ENCODE data around the gene KRTAP10-4. TPM values are rescaled to one million over a fixed set of nuclear protein-coding genes. Genes with fewer than 3 reads are reported as not detected.

Gene KRTAP10-4
- total RNA-seq, 4 donors from 2014 or later: not detected

DNA sequence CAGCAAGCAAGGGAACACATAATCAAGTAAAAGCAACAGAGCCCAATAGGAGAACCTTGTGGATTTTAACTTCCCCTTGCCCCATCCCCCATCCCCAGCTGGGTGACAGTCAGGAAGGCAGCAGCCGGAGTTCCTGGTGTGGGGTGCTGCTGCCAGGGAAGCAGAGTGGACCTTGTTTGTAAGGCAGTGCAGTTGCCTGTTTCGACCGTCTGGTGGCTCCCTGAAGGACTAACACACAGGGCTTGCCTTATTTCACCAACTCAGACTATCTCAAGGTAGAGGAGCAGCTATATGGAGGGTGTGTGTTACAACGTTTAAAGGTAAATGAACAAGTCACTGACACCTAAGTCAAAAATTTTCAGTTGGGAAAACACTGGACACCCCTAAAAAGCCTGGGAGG is 45.0 kb downstream of the KRTAP10-4 start:
- Histone ChIP-seq H3K27ac (no peak overlapping the region), H3K36me3 (no peaks in the 10 kb centered on the region), H3K4me3 (no peak overlapping the region), H3K27me3 (no peaks in the 10 kb centered on the region), H3K9me3 (no peaks in the 10 kb centered on the region), H3K4me1 (no peaks in the 10 kb centered on the region)
- intact Hi-C loops (cut with DNase I; ENCODE audit: low total_unique reads): no loop called here
- DNase-seq: no peak
- TF ChIP-seq, protein P1, sequence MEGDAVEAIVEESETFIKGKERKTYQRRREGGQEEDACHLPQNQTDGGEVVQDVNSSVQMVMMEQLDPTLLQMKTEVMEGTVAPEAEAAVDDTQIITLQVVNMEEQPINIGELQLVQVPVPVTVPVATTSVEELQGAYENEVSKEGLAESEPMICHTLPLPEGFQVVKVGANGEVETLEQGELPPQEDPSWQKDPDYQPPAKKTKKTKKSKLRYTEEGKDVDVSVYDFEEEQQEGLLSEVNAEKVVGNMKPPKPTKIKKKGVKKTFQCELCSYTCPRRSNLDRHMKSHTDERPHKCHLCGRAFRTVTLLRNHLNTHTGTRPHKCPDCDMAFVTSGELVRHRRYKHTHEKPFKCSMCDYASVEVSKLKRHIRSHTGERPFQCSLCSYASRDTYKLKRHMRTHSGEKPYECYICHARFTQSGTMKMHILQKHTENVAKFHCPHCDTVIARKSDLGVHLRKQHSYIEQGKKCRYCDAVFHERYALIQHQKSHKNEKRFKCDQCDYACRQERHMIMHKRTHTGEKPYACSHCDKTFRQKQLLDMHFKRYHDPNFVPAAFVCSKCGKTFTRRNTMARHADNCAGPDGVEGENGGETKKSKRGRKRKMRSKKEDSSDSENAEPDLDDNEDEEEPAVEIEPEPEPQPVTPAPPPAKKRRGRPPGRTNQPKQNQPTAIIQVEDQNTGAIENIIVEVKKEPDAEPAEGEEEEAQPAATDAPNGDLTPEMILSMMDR (IDR thresholded peaks at IDR 0.05): no peak
- no peak for TF ChIP-seq POLR2A (IDR thresholded peaks at IDR 0.05)

DNA sequence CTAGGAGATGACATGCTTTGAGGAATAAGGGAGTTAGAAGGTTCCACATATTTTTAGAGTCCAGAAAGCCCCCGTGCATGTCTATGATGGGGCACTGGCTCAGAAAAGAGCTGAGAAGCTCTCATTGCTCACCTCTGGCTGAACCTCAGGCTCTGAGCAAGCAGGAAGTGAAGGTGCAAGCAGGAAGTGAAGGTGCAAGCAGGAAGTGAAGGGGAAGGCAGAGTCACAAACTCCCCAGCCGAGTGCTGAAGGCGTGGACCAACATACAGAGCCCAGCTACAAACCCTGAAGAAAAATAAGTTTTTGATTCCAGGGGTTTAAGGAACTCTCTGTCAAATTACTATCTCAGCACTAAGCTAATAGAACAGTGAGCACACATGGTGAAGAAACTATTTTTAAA is 45.4 kb downstream of the KRTAP10-4 start:
- no peak for TF ChIP-seq POLR2A (IDR thresholded peaks at IDR 0.05)
- TF ChIP-seq, protein P1 (IDR thresholded peaks at IDR 0.05): no peak
- H3K4me3 ChIP-seq: no peak overlapping the region
- intact Hi-C loops (cut with DNase I; ENCODE audit: low total_unique reads): no loop called here
- H3K4me1 ChIP-seq: no peaks in the 10 kb centered on the region
- DNase-seq: no peak
- H3K36me3 ChIP-seq: no peaks in the 10 kb centered on the region
- no peaks in the 10 kb centered on the region for H3K9me3 ChIP-seq
- H3K27me3 ChIP-seq: no peaks in the 10 kb centered on the region
- no peak overlapping the region for H3K27ac ChIP-seq

DNA sequence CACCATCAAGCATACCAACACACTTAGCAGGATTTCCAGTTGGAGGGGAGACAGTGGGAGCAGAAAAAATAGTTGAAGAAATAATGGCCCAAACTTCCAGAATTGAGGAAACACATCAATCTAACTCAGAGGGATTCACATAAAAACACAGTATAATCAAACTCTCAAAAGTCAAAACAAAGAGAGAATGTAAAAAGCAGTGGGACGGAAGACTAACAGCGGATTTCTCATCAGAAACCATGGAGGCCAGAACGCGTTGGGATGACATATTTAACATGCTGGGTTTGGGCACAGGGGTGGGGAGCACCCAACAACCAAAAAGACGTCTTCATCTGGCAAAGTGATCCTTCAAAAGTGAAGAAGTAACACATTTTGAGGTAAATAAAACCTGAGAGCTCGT is 46.4 kb downstream of the KRTAP10-4 start:
- Histone ChIP-seq H3K4me1 (no peaks in the 10 kb centered on the region), H3K36me3 (no peaks in the 10 kb centered on the region)
- intact Hi-C loops (cut with DNase I; ENCODE audit: low total_unique reads): no loop called here

DNA sequence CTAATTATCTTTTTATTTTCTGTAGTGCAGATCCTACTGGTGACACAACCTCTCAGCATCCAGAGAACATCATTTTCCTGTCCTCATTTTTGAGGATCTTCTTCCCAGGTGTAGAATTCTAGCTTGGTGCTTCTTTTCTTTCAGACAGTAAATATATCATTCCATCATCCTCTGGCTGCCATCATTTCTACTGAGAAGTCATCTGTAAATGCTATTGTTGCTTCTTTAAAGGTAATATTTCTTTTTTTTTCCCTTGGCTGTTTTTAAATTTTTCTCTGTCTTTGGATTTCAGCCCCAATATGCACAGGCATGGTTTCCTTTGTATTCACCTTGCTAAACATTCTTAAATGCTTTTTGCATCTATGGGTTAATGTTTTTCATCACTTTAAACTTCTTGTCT is 50.0 kb downstream of the KRTAP10-4 start:
- DNase-seq: no peak
- Histone ChIP-seq H3K27ac (no peak overlapping the region), H3K36me3 (no peaks in the 10 kb centered on the region), H3K27me3 (no peaks in the 10 kb centered on the region), H3K9me3 (no peaks in the 10 kb centered on the region), H3K4me3 (no peak overlapping the region), H3K4me1 (no peaks in the 10 kb centered on the region)
- no peak for TF ChIP-seq POLR2A (IDR thresholded peaks at IDR 0.05)
- TF ChIP-seq, protein P1 (IDR thresholded peaks at IDR 0.05): no peak
- intact Hi-C loops (cut with DNase I; ENCODE audit: low total_unique reads): no loop called here

More for the DNA sequence above, 46.4 kb downstream of the KRTAP10-4 start:
- Histone ChIP-seq H3K4me3 (no peak overlapping the region), H3K27ac (no peak overlapping the region), H3K27me3 (no peaks in the 10 kb centered on the region), H3K9me3 (no peaks in the 10 kb centered on the region)
- TF ChIP-seq POLR2A (IDR thresholded peaks at IDR 0.05): no peak
- TF ChIP-seq, protein P1 (IDR thresholded peaks at IDR 0.05): no peak
- DNase-seq: no peak

Other genes starting within 250 kb of the KRTAP10-4 start
- gene CFAP410, start 234.3 kb upstream of the KRTAP10-4 start, total RNA-seq: 10 to 100 TPM; 23.8 to 44.8 (median 26.0) TPM
- 1 to 10 TPM in 2 of 4 donors, under 1 TPM in 2; 0.29 to 3.1 (median 1.8) TPM for gene TRPM2, start 220.1 kb upstream of the KRTAP10-4 start, total RNA-seq
- 1 to 10 TPM in 2 of 4 donors, under 1 TPM in 1, not detected in 1; under 0.01 to 2.3 (median 2.3) TPM for gene LRRC3, start 118.2 kb upstream of the KRTAP10-4 start, total RNA-seq
- gene KRTAP10-1, start 33.5 kb upstream of the KRTAP10-4 start, total RNA-seq: not detected
- not detected for gene KRTAP10-2, start 22.2 kb upstream of the KRTAP10-4 start, total RNA-seq
- gene KRTAP10-3, start 14.9 kb upstream of the KRTAP10-4 start, total RNA-seq: not detected
- gene KRTAP10-5, start 6.9 kb downstream of the KRTAP10-4 start, total RNA-seq: not detected
- not detected for gene KRTAP10-6, start 18.8 kb downstream of the KRTAP10-4 start, total RNA-seq
- not detected for gene KRTAP10-7, start 26.9 kb downstream of the KRTAP10-4 start, total RNA-seq
- gene KRTAP10-8, start 38.4 kb downstream of the KRTAP10-4 start, total RNA-seq: not detected
- gene KRTAP10-9, start 53.4 kb downstream of the KRTAP10-4 start, total RNA-seq: not detected
- not detected for gene KRTAP10-10, start 63.6 kb downstream of the KRTAP10-4 start, total RNA-seq
- gene KRTAP10-11, start 72.7 kb downstream of the KRTAP10-4 start, total RNA-seq: not detected
- not detected for gene KRTAP12-4, start 80.9 kb downstream of the KRTAP10-4 start, total RNA-seq
- not detected for gene KRTAP12-3, start 84.2 kb downstream of the KRTAP10-4 start, total RNA-seq
- gene KRTAP12-2, start 93.2 kb downstream of the KRTAP10-4 start, total RNA-seq: not detected
- gene KRTAP12-1, start 108.4 kb downstream of the KRTAP10-4 start, total RNA-seq: 1 to 10 TPM in 1 of 4 donors, not detected in 3; 1.5 TPM
- gene KRTAP10-12, start 123.4 kb downstream of the KRTAP10-4 start, total RNA-seq: not detected
- gene TSPEAR, start 137.8 kb downstream of the KRTAP10-4 start, total RNA-seq: under 1 TPM in 3 of 4 donors, not detected in 1; 0.18 to 0.69 (median 0.51) TPM
- 10 to 100 TPM; 38.4 to 75.1 (median 67.4) TPM for gene UBE2G2, start 228.1 kb downstream of the KRTAP10-4 start, total RNA-seq
- 10 to 100 TPM; 62.6 to 88.4 (median 67.4) TPM for gene SUMO3, start 244.3 kb downstream of the KRTAP10-4 start, total RNA-seq

Data from uterus (tissue), 4 donors.